HuH-7 (cell line): ENCODE measurements around the gene TLCD4.
A peak's percentile ranks its signal among the peaks of the same experiment; 100 is the strongest.
"Not testable (repeated sequence)": the region's sequence is repeated elsewhere in the genome, so short reads cannot be mapped to it uniquely, and the experiment has no call there.

Source experiments
- DNase-seq: peaks from one replicate; pipeline ENCODE4 v3.0.0; 2011; ENCODE audit warnings: low spot score

TLCD4 gene, protein sequence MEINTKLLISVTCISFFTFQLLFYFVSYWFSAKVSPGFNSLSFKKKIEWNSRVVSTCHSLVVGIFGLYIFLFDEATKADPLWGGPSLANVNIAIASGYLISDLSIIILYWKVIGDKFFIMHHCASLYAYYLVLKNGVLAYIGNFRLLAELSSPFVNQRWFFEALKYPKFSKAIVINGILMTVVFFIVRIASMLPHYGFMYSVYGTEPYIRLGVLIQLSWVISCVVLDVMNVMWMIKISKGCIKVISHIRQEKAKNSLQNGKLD

DNA sequence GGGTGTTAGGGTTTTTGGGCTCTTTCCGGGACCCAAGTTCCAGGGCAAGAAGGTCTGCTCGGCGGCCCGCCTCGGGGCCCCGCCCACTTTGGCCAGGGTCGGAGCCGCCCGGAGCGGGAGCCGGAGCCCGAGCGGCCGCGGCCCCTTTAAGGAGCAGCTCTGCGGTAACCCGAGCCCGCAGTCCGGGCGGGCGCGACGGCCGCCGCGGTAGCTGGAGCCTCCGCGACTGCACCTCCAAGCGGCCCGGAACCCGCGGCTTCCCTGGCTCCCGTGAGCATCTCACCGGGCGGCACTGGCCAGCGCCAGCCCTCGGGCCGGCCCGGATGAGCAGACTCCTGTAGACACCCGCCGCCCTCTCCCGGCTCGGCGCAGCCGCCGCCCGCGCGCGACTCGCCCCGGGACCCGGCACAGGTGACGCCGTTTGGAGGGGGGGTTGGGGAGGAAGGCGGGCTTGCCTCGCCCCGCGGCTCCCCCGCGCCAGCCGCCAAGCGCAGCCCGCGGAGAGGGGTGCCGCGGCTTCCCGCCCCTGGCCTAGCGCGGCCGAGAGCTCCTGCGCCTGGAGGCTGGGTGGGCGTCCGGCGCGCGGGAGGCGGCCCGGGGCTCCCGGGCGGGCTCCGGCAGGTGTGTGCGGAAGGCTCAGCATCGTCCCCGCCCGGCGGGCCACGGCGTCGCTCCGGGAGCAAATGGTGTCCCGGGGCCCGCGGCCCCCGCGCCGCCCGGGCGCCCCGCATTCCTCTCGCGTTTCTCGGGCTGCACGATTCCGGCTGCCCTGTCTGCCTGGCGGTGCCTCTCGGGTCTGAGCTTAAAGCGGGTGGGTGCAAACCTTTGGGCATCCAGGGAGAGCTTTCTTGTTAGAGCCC, at the start of gene TLCD4:
TSS of gene TLCD4 (plus strand) at position 149 of the 860 bp plus-strand sequence. CDS start 26,547 bp downstream, outside the sequence.
- peak; percentile 61 for DNase-seq

DNA sequence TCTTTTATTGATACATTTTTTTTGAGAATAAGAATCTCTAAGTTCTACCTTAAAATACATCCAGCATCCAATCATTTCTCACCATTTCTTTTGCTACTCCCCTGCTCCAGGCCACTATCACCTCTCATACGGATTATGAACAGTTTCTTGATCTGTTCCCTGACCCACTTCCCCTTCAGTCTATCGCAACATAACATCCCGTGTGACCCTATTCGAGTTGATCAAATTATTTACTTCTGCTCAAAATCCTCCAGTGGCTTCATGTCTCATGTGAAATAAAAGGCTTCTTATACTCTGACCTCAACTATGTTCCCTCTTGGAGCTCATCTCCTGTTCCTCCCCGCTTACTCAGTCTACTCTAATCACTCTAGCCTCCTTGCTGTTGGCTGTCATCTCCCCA, 49.6 kb upstream of the TLCD4 start:
- DNase-seq = no peak

DNA sequence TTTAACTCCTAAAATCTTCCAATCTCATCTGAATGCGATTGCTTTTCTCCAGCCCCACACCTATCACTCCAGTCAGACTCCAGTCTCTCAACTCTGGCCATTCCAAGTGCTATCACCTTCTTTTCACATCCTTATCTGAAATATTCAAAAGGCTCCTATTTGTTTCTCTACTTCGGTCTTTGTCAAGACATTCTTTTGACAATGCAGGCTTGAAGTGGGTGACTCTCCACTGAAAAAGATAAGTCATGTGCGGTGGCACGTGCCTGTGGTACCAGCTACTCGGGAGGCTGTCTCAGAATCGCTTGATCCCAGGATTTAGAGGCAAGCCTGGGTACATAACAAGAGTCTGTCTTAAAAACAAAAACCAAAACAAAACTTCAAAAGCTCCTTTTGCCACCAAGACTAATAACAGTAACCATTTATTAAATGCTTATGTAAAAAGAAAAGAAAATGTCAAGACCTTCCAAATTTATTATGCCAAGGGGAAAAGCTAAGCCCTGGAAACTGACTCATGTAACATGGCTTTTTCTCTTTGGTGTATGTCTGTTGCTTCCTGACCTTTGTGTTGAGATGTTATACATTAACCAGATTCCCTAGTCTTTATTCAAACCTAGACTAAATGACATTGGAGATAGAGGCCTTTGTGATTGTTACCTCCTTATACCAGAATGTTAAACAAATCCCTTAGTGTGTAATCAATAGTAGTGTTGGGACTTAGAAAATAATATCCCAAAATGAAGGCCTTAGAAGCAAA, 48.0 kb upstream of the TLCD4 start:
- DNase-seq = no peak

- no peak for DNase-seq
Observed at GRCh38 chr1:95069710-95070093, 47.5 kb upstream of the TLCD4 start.

GRCh38 chr1:95071539-95071938, 45.6 kb upstream of the TLCD4 start:
- DNase-seq = no peak

DNA sequence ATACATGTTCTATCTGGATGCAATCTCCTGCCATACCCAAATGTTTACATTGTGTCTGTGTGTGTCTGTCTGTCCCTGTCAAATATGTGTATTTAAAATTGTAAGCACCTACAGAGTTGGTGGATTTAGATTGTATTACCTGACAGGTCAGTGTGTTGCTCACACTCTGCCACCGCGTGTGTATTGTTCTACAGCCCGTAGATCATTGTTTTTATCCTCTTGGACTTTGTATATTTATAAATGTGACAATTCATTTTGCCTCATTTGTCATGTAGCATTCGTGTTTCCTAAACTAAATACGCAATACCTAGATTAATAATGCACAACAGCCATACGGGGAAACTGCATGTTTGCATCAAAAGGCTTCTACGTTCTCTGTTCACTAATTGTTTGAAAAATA, 45.0 kb upstream of the TLCD4 start:
- no peak for DNase-seq

DNA sequence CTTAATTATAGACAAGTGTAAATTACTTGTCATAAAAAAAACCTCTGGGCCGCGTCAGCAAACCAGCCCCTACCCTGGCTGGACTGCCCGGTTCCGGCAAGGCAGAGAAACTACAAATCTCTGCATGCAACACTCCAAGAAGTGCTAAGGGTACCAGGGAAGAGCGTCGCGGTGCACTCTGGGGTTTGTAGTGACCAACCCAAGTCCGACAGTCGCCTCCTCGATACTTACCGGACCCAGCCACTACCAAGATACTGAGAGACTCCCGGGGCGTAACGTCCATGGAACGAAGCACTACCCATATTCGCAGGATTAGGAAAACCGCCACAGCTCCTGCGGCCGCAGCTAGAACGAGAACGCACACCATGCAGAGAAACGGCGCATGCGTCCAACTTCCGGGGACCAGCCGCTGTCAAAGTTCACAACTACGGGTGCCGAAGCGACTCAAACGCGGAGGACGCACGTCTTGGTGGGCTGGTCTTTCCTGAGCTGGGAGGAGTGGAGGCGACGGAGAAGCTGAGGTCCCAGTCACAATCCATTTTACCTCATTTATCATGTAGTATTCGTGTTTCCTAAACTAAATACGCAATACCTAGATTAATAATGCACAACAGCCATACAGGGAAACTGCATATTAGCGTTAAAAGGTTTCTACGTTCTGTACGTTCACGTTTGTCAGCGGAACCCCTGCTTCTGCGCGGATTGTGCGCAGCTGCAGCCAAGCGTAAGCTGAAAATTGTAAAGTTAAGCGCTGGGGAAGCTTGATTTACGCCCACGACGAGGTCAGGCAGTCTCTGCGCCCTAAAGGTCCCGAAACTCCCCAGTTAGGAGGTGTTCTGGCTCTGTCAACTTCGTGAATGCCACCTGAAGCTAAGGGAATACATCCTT, 44.4 kb upstream of the TLCD4 start, which contains the start of gene ALG14:
TSS of gene ALG14 (minus strand) at position 420 of the 888 bp plus-strand sequence. CDS start at position 367, 53 bp downstream.
- DNase-seq = peak; percentile 78

GRCh38 chr1:95073446-95073845, 43.7 kb upstream of the TLCD4 start:
- no peak for DNase-seq

GRCh38 chr1:95076034-95076433, 41.1 kb upstream of the TLCD4 start:
- DNase-seq = no peak

- no peak for DNase-seq
Observed at GRCh38 chr1:95080446-95080845, 36.7 kb upstream of the TLCD4 start.

DNA sequence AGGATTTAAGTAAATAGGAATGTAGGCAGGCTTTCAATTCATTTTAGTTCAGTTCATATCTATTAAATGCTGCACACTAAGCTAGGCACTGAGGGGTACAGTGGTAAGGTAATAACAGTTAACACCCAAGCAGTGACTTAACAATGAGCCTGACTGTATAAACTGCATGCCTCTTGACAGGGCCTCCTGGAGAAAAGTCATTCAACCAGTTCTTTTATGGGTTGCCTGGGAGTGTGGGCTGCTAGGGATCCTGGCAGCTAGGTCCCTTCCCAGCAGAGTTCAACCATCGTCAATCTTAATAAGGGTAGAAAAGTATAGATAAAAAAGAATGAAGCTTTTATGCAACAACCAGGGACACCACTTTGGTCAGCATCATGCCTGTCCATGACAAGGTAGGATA, 36.3 kb upstream of the TLCD4 start:
- no peak for DNase-seq

DNA sequence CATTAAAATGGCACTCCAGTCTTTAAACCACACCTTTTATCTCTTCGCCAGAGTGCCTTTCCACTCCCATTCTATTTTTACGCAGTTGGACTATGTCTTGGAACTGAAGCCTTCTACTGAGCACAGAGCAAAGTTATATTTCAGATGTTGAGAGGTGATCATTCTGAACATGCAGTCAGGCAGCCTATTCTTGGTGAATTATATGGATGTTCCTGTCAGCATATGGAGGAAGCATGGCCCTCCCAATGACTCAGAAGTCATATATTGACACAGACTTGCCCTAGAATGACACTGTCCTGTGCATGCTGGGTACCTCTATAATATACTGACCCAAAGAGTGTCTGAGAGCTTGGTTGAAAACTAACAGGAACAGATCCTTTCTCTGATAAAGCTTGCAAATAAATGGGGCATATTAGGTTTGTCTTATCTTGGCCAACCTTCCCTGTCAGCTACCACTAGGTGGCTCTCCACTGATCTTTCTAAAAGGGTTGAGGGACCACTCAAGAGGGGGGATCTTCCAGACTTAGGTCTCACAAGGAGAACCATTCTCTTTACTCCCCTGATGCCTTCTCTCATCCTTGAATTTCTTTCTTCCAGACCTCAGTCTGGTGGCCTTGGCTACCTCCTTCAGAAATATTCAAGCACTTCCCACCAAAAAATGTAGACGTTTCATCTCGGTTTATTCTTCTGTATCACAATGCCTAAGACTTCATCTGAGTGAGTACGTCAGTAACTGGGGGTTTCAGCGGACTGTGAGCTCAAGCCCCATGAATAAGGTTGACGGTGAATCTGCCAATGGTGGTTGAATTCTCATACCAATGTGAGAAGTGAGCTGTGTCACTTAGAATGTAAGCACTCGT, 32.6 kb upstream of the TLCD4 start:
- no peak for DNase-seq

GRCh38 chr1:95085376-95085775, 31.8 kb upstream of the TLCD4 start:
- no peak for DNase-seq

- DNase-seq = no peak
Observed at GRCh38 chr1:95086949-95087533, 30.1 kb upstream of the TLCD4 start.

DNA sequence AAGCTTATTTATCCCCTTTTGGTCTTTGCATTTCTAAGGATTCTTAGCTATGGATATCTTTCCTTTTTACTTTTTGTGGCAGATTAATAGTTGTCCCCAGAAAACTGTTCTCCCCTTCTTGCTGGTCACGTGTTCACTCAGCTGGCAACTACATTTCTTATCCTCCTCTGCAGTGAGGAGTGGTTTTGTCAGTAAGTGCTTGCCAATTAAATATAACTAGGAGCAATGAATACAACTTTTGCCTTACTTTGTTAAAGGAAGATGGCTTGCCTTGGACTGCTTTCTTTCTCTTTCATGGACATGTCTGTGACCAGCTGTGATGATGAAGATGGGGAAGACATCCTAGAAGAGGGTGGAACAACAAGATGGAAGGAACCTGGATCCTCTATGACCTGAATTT, 28.9 kb upstream of the TLCD4 start:
- DNase-seq = no peak

GRCh38 chr1:95089650-95090287, 27.4 kb upstream of the TLCD4 start:
- DNase-seq = no peak

GRCh38 chr1:95091290-95091689, 25.9 kb upstream of the TLCD4 start:
- DNase-seq = not testable (repeated sequence)

DNA sequence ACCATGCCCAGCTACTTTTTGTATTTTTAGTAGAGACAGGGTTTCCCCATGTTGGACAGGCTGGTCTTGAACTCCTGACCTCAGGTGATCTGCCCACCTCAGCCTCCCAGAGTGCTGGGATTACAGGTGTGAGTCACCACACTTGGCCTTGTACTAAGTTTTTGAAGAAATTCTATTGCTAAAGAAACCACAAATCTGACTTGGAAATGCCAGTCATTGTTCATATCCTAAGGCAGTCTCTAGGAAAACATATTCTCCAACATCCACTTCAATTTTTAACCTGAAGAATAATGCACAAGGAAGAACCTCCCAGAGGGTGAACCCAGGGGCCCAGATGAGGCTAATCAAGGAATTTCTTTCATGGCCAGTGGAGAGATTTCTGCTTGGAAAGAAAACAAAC, 24.3 kb upstream of the TLCD4 start:
- not testable (repeated sequence) for DNase-seq

- no peak for DNase-seq
Observed at GRCh38 chr1:95093296-95093695, 23.9 kb upstream of the TLCD4 start.

DNA sequence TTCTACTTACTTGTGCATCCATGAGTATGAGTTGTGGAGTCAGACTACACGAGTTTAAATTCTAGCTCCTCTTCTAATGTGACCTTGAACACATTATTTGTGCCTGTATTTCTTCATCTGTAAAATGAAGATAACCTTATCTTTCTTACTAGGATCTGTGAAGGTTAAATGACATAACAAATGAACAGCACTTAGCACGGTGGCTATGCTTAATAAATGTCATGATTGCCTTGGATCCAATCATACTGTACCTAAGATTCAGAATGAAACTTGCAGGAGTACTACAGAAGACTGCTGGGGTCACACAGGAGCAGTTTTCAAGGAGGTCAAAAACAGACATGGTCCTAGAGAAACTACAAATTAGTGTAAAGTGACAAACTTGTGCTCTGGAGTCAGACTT, 22.2 kb upstream of the TLCD4 start:
- no peak for DNase-seq
